Measurements from ENCODE around the gene SPPL2A. TPM values are rescaled to one million over a fixed set of nuclear protein-coding genes. Genes with fewer than 3 reads are reported as not detected.
"Not testable (repeated sequence)": the region's sequence is repeated elsewhere in the genome, so short reads cannot be mapped to it uniquely, and the experiment has no call there.

SPPL2A gene
- total and polyA plus RNA-seq, 10 donors, result 18.0 to 425 (median 113) TPM

GRCh38 chr15:50697109-50697797 is 68.3 kb downstream of the SPPL2A start:
- no peak overlapping the region for H3K27ac ChIP-seq
- WGBS, 5 donors, result 90 to 98% (median 94%) methylated on average over 4 of the region's 4 CpGs
- no peaks in the 10 kb centered on the region for H3K4me1 ChIP-seq
- no peak overlapping the region for H3K4me3 ChIP-seq
- no peak for TF ChIP-seq POLR2A (IDR thresholded peaks at IDR 0.05)
- TF ChIP-seq CTCF (IDR thresholded peaks at IDR 0.05 in 8 of 11, conservative IDR thresholded peaks at IDR 0.05 in 3 of 11), result no peak
- no peak for TF ChIP-seq POLR2AphosphoS5 (IDR thresholded peaks at IDR 0.05)
- intact Hi-C loops (cut with DNase I; ENCODE audit: low total_unique reads), result loop anchor here (10.0 kb wide), 1 partner anchor 62 kb away; no protein-coding TSS in a partner anchor
- no peaks in the 10 kb centered on the region for H3K27me3 ChIP-seq (replicated peaks in 1 of 7)
- no peak for DNase-seq
- H3K36me3 ChIP-seq, result peaks cover 0 to 27% (median 0%) of the 10 kb centered on the region in 6 donors
- H3K9me3 ChIP-seq, result no peaks in the 10 kb centered on the region

GRCh38 chr15:50694634-50695165 is 70.8 kb downstream of the SPPL2A start:
- not testable (repeated sequence) for H3K36me3 ChIP-seq; H3K9me3 ChIP-seq; H3K27me3 ChIP-seq (replicated peaks in 1 of 7); H3K4me1 ChIP-seq; DNase-seq; H3K4me3 ChIP-seq; H3K27ac ChIP-seq
- intact Hi-C loops (cut with DNase I; ENCODE audit: low total_unique reads), result loop anchor here (10.0 kb wide), 1 partner anchor 60 kb away; no protein-coding TSS in a partner anchor
- WGBS, 5 donors, result 80 to 90% (median 89%) methylated on average over 9 of the region's 9 CpGs

GRCh38 chr15:50687302-50687902 is 78.1 kb downstream of the SPPL2A start:
- peaks cover 0 to 11% (median 0%) of the 10 kb centered on the region in 6 donors for H3K36me3 ChIP-seq
- peak overlapping the region; percentile 83 to 94 (median 88) for H3K4me3 ChIP-seq
- TF ChIP-seq CTCF (IDR thresholded peaks at IDR 0.05 in 8 of 11, conservative IDR thresholded peaks at IDR 0.05 in 3 of 11) (no peak), POLR2AphosphoS5 (IDR thresholded peaks at IDR 0.05) (no peak)
- H3K27ac ChIP-seq, result peak overlapping the region; percentile 88 to 98 (median 95)
- WGBS, 5 donors, result 42 to 53% (median 48%) methylated on average over 10 of the region's 10 CpGs
- H3K9me3 ChIP-seq, result no peaks in the 10 kb centered on the region
- no peaks in the 10 kb centered on the region for H3K27me3 ChIP-seq (replicated peaks in 1 of 7)
- H3K4me1 ChIP-seq, result peaks cover 19 to 50% (median 43%) of the 10 kb centered on the region in 6 donors
- intact Hi-C loops (cut with DNase I; ENCODE audit: low total_unique reads), result loop anchor here (10.0 kb wide), 1 partner anchor 217 kb away; the partner anchor contains the start of gene AP4E1
- DNase-seq, result no peak

- DNase-seq, result peak; percentile 97
- intact Hi-C loops (cut with DNase I; ENCODE audit: low total_unique reads), result loop anchor here (10.0 kb wide), 1 partner anchor 218 kb away; the partner anchor contains the start of gene AP4E1
- Histone ChIP-seq H3K27ac (peak within 1 kb of the TSS; percentile 88 to 98 (median 95)), H3K27me3 (replicated peaks in 1 of 7) (no peaks in the 10 kb centered on the region), H3K36me3 (peaks cover 0 to 12% (median 0%) of the 10 kb centered on the region in 6 donors), H3K9me3 (no peaks in the 10 kb centered on the region), H3K4me3 (peak within 1 kb of the TSS; percentile 83 to 94 (median 88)), H3K4me1 (peaks cover 19 to 57% (median 46%) of the 10 kb centered on the region in 6 donors)
- TF ChIP-seq CTCF (IDR thresholded peaks at IDR 0.05 in 8 of 11, conservative IDR thresholded peaks at IDR 0.05 in 3 of 11), result peak in 1 of 11 experiments; percentile 20
- peak; percentile 92 to 93 (median 92) for TF ChIP-seq POLR2AphosphoS5 (IDR thresholded peaks at IDR 0.05)
- peak in 2 of 3 donors; percentile 20 to 79 for TF ChIP-seq POLR2A (IDR thresholded peaks at IDR 0.05)
- 0 to 1% (median 0%) methylated on average over 14 to 80 of the region's 80 CpGs for WGBS, 5 donors
Measured at GRCh38 chr15:50686469-50687301, 78.8 kb downstream of the SPPL2A start, which contains the start of gene TRPM7. Gene TRPM7, minus strand, starts transcription at chr15:50686797. Its CDS starts 264 bp downstream, at chr15:50686533.

All from spleen (tissue), 11 donors.